NCI-H1417 (cell line): ENCODE data around the gene CNTFR.
A peak's percentile ranks its signal among the peaks of the same experiment; 100 is the strongest.

Source experiments
- DNase-seq, 3 experiments: peaks; one replicate each; lab custom pipeline; 2025; lab: John Stamatoyannopoulos, UW

The CNTFR gene

GRCh38 chr9:34590381-34591247 lies 1.1 kb upstream of the CNTFR start:
- peak in 2 of 3 experiments; percentile 38 to 55 for DNase-seq

- peak; percentile 15 to 58 (median 57) for DNase-seq
These were observed 571 bp downstream of the CNTFR start for GRCh38 chr9:34588671-34589635.

GRCh38 chr9:34587271-34587670 lies 2.3 kb downstream of the CNTFR start:
- DNase-seq = no peak

DNA sequence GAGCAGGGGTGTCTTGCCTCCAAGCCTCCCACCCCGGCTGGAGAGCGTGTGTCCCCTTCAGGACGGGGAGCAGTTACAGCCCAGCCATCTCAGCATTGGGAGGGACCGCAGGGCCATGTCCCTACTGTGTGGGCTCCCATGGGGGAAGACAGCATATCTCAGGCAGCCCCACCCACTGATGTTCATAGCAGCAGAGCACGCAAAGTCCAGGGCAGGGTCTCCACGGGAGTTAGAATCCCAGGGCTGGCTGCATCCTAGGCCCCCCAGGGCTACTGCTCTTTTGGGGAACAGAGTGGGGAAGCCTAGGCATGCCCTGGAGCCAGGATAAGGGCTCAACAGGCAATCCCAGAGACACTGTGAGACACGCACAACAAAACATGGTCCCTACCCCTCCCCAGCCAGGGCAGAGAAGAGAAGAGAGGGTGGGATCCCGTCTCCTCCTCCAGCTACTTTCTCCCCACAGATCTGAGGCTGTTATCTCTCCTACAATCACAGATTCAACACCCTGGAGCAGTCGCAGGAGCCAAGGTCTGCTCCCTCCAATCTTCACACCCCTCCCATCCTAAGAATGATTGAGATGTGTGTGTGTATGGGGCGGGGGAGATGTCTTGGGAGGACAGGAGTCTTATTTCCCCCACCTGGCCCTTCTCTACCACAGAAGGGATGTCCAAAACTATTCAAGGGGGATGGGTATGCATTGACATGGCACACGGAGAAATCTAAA lies 3.4 kb downstream of the CNTFR start:
- DNase-seq = no peak

DNA sequence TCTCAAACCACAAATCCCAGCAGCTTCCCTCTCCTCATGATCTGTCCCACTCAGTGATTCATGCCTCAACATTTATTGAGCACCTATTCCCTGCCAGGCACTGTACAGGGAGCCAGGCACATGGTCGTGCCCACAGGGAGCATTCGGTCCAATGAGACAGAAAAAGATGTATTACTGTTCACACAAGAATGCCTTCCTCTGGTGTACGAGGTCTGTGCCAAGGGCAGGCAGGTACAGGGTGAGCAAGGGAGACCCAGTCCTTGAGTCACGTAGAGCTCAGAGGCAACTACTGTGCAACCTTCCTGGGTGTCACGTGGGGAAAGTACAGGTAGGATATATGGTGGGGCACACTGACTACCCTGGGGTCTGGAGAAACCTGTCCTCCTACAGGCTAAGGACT lies 4.6 kb downstream of the CNTFR start:
- DNase-seq = no peak

- DNase-seq = peak in 2 of 3 experiments; percentile 2 to 50
These were observed 6.7 kb downstream of the CNTFR start for GRCh38 chr9:34582787-34583186.

DNA sequence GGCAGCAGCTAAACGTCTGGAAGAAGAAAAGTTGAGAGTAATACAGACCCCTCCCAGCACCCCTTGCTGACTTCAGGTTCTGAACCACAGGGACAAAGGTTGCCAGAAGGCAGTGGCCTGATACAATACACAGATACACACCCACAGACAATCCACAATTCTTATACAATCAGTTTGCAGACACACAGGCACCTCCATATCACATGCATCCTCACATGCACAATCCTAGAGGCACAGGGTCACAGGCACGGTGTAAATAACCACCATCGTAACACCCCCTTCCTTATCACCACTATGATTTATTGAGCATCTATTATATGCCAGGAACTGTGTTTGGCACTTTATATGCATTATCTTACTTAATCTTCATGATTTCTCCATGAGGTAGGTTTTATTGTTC lies 8.2 kb downstream of the CNTFR start:
- DNase-seq = no peak

DNA sequence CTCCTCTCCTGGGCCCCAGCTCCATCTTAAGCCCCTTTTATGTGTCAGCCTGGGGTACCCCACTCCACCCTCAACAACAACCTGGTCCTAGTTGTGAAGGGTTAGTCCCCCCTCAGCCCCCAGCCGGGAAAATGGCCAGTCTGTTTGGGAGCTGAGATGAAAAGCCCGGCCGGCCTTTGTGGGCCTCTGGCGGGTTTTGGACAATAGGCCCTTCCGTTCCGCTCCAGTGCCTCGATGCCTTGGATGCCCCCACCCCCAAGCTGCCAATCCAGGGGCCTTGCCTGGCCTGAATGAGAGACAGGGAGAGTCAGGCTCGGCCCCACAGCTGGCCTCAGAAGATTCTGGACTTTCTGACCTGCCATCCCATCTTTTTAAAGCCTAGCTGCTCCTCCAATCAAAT lies 9.2 kb downstream of the CNTFR start:
- peak in 1 of 3 experiments; percentile 23 for DNase-seq

- no peak for DNase-seq
These were observed 9.7 kb downstream of the CNTFR start for GRCh38 chr9:34579808-34580163.

GRCh38 chr9:34579104-34579807 lies 10.3 kb downstream of the CNTFR start:
- peak in 1 of 3 experiments; percentile 32 for DNase-seq

- peak in 2 of 3 experiments; percentile 57 to 58 for DNase-seq
These were observed 11.1 kb downstream of the CNTFR start for GRCh38 chr9:34578241-34579103.

- DNase-seq = peak in 2 of 3 experiments; percentile 50 to 58
These were observed 11.9 kb downstream of the CNTFR start for GRCh38 chr9:34577400-34578240.

DNA sequence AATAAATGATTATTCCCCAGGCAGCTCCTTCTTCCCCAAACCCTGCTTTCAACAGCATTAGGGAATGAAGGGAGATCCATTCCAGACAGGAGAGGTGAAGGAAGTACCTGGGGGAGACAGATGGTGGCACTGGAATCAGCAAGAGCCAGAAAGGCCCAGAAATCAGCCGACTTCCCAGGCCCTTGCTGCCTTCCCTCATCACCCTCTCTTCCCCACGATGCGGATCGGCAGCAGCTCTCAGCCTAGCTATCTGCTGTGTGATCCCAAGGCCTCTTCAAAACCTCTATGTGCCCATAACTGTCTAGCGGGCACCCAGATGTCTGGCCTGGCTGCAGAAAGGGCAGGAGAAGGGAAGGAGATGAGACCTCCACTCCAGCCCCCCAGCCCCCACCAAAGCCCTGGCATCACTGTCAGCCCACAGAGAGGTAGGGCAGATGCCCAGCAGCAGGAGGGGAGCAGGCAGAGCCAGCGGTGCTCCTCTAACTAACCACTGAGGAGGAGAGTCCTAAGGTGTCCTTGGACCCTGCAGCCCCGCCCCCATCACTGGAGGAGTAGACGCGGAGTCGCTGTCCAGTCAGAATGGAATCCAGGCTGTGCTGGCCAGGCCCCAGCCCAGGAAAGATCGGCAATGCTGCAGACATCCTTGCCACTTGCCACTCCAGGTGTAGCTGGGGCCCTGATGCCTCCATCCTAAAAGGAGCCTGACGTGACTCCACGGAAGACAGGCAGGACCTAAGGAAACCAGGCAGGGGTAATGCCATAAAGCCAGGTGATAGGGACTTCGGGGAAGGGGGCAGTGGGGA lies 12.7 kb downstream of the CNTFR start:
- no peak for DNase-seq

GRCh38 chr9:34575862-34576596 lies 13.5 kb downstream of the CNTFR start:
- DNase-seq = peak; percentile 5 to 41 (median 8)

- no peak for DNase-seq
These were observed 14.3 kb downstream of the CNTFR start for GRCh38 chr9:34575241-34575640.

- DNase-seq = no peak
These were observed 15.0 kb downstream of the CNTFR start for GRCh38 chr9:34574571-34574970.

DNA sequence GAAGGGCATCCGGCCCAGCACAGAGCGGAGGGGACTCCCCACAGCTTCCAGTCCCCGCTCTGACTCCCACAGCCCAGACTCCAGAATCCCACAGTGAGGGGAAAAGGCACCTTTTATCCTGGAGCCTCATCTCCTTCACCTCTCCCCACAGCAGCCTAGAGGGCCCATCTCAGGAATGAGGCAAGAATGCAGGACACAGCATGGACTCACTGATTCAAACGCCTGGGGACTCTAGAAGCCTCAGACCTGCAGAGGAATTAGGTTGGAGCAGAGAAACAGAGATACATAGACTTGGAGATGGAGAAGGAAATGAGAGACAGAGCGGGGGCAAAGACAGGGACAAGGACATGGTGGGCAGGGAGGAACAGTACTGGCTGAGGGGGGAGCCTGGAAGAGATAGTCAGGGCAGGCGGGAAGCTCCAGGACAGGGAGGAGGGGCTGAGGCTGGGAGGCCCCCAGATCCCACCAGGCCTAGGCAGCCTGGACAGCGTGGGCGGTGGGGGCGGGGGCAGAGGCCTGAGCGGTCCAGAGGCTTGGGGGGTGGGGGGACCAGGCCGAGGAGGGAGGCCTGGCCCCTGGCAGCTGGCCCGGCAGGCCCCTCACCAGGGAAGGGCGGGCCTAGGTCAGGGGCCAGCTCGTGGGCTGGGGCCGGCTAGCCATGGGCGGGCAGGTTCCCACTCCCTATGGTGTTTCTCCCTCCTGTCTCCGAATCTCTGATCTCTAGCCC lies 15.8 kb downstream of the CNTFR start:
- DNase-seq = no peak
